ENCODE data around the gene PHGDH. TPM values are rescaled to one million over a fixed set of nuclear protein-coding genes. Genes with fewer than 3 reads are reported as not detected.
A peak's percentile ranks its signal among the peaks of the same experiment; 100 is the strongest.

Gene PHGDH
- total and polyA plus RNA-seq, 2 of the 13 experiments (the other 11 are each of a cell fraction or from before 2014, with no cell fraction given), result 95.8 to 133 TPM

DNA sequence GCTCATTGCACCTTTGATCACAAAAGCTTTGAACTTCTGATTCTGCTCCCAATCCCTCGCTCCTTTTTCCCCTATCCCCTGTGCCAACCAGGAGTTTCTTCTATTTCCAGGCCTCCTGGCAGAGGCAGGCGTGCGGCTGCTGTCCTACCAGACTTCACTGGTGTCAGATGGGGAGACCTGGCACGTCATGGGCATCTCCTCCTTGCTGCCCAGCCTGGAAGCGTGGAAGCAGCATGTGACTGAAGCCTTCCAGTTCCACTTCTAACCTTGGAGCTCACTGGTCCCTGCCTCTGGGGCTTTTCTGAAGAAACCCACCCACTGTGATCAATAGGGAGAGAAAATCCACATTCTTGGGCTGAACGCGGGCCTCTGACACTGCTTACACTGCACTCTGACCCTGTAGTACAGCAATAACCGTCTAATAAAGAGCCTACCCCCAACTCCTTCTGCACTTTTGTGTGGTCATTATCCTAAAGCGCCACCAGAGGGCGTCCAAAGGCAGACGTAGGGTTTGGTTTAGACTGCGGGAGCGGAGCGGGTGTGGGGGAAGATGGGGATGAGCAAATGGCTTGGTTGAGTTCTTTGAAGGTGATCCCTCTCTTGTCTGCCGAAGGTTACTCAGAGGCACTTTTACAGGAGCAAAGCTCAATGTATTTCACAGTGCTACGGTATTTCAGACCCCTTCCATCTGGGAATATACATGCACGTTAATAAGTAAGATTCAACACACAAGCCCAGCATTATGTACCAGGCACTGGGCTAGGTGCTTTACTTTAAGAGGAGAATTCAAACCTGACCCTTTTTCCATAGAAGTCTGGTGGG lies 32.3 kb downstream of the PHGDH start (continued):
- 0 out of 2 replicates have a peak, but pooled peaks have one; percentile 32 for TF ChIP-seq ZNF512 (CRISPR knock-in tag; IDR thresholded peaks at IDR 0.05)
- no peak for TF ChIP-seq ZMAT3 (CRISPR knock-in tag; conservative IDR thresholded peaks at IDR 0.05)
- no peak for TF ChIP-seq AKNA (CRISPR knock-in tag; IDR thresholded peaks at IDR 0.05; ENCODE audit: borderline replicate concordance)
- no peak for TF ChIP-seq FOXP4 (CRISPR knock-in tag; IDR thresholded peaks at IDR 0.05)
- no peak for TF ChIP-seq ATF7-NPFF (CRISPR knock-in tag; IDR thresholded peaks at IDR 0.05; ENCODE audit: low read depth)
- TF ChIP-seq MAFG (CRISPR knock-in tag; IDR thresholded peaks at IDR 0.05), result no peak
- TF ChIP-seq, protein P1, sequence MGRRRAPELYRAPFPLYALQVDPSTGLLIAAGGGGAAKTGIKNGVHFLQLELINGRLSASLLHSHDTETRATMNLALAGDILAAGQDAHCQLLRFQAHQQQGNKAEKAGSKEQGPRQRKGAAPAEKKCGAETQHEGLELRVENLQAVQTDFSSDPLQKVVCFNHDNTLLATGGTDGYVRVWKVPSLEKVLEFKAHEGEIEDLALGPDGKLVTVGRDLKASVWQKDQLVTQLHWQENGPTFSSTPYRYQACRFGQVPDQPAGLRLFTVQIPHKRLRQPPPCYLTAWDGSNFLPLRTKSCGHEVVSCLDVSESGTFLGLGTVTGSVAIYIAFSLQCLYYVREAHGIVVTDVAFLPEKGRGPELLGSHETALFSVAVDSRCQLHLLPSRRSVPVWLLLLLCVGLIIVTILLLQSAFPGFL (CRISPR knock-in tag; IDR thresholded peaks at IDR 0.05), result no peak
- TF ChIP-seq, protein P2, sequence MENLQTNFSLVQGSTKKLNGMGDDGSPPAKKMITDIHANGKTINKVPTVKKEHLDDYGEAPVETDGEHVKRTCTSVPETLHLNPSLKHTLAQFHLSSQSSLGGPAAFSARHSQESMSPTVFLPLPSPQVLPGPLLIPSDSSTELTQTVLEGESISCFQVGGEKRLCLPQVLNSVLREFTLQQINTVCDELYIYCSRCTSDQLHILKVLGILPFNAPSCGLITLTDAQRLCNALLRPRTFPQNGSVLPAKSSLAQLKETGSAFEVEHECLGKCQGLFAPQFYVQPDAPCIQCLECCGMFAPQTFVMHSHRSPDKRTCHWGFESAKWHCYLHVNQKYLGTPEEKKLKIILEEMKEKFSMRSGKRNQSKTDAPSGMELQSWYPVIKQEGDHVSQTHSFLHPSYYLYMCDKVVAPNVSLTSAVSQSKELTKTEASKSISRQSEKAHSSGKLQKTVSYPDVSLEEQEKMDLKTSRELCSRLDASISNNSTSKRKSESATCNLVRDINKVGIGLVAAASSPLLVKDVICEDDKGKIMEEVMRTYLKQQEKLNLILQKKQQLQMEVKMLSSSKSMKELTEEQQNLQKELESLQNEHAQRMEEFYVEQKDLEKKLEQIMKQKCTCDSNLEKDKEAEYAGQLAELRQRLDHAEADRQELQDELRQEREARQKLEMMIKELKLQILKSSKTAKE (CRISPR knock-in tag; IDR thresholded peaks at IDR 0.05; ENCODE audit: borderline replicate concordance), result no peak
- TF ChIP-seq PBX2 (CRISPR knock-in tag; IDR thresholded peaks at IDR 0.05), result no peak
- no peak for TF ChIP-seq ZBTB25 (CRISPR knock-in tag; IDR thresholded peaks at IDR 0.05)
- no peak for TF ChIP-seq YY1 (IDR thresholded peaks at IDR 0.05; ENCODE audit: insufficient read depth, insufficient replicate concordance, low read depth, low read length)
- no peak for TF ChIP-seq ARNT (IDR thresholded peaks at IDR 0.05)
- TF ChIP-seq PPARG (CRISPR knock-in tag; conservative IDR thresholded peaks at IDR 0.05), result 0 out of 2 replicates have a peak, but pooled peaks have one; percentile 31

Measured in HepG2 (cell line).